ENCODE results near the gene LDLRAD4.

Gene LDLRAD4

DNA sequence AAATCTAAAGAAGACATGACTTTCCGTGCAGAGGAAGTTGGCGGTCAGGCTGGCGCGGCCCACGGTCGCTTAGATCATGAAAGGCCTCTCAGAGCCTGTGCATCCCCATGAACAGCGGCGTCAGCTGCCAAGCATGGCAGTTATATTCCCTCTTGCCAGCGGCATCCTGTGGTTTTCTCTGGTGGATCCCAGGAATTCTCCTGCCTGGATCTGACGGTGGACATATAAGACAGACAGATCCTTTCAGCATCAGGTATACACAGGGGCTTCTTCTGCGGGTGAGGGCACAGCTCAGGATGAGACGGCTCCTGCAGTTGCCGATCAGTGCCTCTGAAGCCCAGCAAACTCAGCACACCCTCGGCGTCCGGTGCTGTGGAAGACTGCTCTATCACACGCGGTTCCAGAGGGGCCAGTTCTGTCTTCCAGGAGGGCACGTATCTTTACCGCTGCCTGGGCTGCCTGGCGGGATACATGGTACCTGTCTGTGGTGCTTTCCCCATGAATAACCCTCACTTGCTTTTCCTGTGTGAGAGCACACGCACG is 157.8 kb downstream of the LDLRAD4 start:
- DNase-seq = no peak

DNA sequence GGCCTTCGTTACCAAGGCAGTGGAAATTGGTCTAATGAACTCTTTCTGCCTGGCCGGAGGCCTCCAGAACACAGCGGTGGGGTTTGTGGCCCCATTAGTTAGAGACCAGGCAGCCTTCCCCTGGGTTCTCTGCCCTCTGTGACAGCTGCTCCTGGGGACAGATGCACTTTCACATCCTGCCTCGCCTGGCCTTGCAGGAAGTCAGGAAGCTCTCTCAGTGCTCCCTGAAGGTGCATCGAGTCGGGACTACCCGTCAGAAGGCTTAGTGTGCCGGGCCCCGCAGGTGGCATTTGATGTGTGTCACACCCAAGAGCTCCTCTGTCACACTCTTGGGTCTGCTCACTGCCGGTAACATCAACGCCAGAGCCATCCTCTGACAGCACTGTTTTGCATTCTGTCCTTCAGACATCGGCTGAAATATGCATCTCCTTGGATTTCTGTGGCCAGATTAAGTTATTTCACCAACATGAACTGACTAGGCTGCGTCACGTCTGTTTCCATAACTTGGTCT is 158.3 kb downstream of the LDLRAD4 start:
- no peak for DNase-seq

DNA sequence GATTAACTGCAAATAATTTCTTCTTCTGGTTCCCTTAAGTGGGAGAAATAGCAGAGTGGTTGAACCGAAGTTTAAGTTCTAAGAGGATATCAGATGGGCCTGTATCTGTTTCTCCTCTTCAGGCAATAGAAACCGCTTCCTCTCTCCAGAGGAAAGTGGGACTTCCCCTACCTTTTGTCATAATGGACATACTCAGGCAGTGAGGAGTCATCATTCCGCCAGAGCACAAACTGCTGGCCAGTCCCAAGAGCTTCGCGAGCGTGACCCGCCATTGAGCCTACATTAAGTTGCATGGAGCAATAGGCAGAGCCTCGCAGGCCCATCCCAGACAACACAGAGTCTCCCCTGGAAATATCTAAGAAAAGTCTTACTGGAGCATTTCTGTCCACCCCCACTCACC is 158.9 kb downstream of the LDLRAD4 start:
- DNase-seq = no peak

DNA sequence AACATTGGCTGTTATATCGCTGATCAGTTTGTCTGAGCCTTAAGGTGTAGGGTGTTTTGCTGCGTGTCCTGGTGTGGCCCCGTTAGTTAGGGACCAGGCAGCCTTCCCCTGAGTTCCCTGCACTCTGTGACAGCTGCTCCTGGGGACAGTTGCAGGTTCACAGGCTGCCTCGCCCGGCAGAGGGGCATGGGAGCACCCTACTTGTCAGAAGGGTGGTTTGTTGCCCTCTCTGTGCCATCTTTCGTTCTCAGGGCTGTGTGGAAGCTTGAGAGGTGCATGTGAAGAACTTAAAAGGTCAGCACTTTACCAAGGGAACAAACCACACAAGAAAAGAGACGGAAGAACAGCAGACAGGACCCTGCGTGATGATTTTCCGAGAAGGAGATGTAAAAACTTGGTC is 159.6 kb downstream of the LDLRAD4 start:
- DNase-seq = no peak

DNA sequence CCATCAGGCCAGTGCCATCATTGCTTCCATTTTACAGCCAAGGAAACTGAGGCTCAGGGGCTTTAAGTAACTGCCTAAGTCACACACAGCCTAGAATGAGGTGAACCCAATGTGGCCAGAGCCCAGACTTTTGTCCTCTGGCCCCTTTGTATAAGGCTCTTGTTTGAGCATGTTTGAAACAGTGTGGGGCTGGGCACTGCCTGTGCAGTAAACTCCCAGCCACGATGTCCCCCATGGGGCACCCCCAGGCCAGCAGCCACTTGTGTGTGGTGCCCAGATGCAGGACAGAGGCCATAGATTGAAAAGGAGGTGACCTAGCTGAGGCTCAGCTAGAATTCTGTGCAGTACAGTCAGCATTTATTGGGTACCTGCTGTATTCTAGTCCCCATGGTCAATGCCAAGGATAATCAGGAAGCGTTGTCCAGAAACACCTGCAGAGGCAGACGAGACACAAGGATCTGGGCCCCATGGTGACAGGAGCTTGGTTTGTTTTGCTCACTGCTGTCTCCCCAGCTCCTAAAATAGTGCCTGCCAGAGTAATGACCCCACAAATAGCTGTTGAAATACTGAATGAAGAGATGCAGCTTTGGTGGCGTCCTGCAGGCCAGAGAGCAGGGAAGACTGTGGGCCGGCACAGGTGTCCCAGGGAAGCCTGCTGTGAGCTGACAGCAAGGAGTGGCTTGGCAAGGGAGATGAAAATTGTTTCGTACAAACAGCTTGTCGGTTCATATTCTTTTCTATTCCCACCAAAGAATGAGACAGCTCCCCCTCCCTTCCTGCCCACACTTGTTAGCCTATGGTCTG is 160.7 kb downstream of the LDLRAD4 start:
- no peak for DNase-seq

DNA sequence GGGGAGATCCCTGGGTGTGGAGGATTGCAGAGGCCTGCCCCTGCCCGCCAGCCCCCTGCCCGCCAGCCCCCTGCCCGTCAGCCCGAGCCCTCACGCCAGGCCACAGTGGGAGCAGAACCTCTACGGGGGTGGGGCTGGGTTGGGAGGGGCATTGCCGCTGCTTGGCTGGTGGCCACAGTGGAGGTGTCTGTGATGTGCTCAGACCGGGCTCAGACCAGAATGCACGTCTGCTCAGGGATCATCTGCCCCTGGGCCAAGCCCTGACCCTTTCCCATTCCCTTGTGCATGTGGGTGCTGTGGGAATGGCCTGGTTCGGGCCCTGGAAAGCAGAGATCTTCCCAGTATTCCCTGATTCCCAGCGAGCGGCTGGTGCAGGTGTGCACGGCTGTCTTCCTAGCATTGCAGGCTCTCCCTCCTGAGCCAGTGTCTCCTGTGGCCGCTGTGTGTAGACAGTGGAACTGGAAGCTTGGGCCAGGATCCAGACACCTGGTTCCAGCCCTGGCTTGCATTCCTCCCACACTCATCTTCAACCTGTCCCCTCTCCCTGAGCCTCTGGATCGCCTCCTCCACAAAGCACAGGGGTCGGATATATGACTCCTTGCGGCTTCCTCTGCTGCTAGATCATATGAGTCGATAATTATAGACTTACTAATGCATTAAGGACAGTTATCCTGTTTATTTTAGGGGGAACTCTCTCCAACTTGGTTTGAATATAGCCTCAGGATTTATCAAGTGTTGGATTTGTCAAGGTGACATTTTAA is 161.6 kb downstream of the LDLRAD4 start:
- no peak for DNase-seq

DNA sequence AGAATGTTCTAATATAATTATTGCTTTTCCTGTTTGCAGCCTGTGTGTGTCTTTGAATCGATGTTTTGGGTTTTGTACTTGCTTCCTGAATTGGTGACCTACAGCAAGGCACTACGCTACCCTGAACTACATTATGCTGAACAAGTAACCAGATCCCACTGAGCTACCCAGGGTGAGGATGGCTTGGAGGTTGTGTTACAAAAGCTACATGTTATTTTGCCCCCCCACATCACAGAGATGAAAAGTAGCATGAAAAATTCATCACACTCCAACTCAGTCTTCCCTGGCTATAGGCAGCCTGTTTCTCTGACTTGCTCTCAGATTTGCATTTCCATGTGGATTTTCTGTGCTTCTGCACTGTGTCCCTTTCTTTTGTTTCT is 162.1 kb downstream of the LDLRAD4 start:
- DNase-seq = no peak

DNA sequence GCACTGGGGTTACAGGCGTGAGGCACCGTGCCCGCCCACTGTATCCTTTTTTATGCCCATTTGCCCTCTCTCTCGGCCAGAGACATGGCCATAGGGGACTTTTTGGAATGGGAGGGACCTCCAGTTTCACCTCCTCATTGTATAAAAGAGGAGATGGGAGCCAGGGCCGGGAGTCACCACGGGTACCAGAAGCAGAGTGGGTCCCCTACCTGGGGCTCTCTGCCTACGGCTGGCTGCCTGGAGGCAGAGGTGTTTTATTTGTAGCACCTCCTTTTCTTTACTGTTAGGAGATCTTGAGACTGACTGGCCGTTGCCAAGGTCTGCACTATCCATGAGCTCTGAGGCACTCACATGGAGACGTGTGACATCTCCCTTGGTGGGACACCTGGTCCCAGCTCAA is 162.8 kb downstream of the LDLRAD4 start:
- DNase-seq = no peak

DNA sequence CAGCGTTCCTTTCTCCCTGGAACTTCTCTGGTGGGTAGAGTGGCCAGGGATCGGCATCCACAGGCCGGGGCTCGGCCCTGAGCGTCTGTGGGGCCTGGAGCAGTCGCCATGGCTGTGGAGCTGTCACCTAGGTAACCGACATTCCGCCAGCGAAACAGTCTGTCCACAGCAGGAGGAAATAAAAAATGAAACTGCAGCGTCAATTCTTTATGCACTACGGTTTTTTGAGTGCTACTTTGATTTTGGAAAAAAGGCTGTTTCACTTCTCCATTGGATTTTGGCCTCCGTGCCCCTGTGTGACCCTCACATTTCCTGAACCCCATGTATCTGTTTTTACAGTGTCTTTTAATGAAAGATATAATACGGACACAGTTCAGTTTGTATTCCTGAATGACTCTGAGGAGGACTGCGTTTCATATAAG is 163.4 kb downstream of the LDLRAD4 start:
- no peak for DNase-seq

DNA sequence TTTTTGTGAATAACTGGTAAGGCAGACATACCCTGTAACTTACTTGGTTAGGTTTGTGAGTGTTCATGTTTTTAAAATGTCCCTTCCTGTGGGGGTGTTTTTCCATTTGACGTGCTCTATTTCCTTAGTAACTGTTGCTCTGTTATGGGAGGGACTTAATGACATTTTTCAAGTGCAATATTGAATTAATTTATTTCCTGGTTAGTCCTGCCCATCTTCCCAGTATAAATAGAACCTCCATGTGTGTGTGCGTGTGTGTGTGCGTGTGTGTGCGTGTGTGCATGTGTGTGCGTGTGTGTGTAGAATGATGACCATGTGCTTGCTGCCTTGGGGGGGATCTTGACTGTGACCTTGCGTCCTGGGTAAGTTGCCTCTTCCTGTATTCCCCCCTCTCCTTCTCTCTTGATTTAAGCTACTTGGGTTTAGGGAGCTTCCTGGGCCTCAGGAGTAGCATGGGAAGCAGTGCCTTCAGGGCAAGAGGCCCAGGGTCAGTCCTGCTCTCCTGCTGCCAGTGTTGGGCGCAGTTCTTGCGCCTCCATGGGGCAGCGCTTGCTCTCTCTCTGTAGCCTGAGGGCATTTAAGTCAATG is 163.9 kb downstream of the LDLRAD4 start:
- DNase-seq = peak; percentile 29

DNA sequence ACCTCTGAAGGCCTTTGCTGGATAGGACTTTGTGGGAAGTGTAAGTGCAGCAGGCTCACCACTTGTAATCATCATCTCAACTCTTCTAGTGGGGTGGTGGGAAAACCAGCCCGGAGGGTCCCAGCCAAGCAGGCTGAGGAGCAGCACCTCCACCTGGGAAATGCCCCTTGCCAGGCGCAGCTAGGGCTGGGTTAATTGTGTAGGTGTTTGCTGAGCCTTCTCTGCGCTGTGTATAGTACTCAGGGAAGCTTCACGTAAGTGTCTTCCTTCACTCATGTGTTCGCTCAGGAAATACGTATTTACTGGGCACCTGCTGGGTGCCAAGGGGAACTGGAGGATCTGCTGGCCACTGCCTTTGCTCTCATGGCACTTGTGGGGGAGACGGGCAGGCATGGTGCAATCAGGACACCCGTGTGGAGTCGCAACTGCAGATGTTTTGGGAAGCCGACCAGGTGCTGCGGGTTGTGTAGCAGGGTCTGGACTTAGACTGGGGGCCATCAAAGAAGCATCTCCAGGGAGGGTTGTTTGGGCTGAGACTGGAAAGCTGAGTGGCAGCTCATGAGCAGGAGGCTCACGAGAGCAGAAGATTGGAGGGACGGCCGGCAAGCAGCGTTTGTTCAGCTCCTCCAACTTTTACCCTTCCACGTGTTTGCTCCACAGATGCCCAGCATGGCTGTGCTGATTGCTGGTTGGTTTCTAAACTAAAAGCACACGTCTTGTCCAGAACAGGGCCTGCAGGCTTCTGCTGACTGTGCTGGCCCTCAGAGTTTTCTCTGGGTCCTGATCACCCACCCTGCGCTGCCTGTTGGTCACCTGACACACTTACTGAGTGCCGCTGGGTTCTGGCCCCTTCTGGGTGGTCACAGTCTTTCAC is 164.6 kb downstream of the LDLRAD4 start:
- no peak for DNase-seq

DNA sequence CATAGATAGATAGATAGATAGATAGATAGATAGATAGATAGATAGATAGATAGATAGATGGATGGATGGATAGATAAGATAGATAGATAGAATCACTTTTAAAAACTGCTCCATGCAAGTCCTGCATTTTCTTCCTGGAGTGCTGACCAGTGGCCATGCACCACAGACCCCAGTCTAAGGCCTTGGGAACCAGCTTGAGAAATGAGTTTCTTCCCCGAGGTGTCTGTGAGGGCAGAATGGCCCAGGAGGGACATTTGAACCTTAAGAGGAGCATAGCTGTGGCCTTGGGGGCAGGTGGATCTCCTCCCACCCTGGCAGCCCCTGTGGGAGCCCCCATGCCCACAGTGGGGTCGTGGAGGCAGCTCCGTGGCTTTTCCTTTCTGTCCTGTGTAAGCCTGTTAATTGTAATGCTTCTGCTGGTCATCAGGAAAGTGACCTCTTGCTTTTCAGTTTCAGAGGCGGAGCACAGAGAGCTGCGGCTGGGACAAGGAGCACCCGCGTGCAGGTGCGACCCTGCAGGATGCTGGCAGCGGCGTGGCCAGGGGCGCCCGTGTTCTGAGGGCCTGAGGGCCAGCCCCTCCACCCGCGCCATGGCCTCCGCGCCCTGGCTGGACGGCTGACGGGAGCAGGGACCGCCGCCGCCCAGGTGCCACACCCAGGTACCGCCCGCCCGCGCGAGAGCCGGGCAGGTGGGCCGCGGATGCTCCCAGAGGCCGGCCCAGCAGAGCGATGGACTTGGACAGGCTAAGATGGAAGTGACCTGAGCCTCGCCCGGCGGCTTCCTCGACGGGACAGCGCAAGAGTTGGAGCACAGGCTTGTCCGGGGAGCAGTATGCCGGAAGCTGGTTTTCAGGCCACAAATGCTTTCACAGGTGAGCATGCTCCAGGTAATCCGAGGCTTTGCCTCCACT is 168.6 kb downstream of the LDLRAD4 start:
- no peak for DNase-seq

DNA sequence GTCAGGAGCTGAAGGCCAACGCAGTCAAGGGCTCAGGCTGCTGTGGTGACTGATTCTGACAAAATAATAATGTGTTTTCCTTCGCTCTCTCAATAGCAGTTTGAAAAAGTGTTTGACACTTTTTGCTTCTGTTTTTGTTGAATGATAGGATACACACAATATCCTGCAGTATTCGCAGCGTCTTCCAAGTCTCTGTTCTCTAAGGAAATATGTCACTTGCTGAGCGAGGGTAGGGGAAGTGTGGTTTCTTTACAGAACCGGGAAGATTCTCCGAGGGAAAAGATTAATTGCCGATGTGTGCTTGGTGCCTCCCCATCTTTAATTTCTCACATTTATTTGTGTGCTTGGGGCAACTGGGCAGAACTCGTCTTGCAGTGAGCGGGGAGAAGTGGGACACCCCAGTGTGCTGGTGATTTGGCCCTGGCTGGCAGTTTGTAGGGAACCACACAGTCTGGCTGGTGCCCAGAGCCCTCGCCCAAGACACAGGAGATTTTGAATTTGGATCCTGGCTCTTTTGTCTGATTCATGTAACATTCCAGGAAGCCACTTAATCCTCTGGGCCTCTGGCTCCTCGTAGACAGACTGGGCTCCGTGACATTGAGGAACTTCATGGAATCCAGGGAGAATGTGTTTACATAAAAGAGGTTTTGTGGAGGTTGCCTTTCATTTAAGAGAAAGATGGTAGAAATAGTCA is 169.4 kb downstream of the LDLRAD4 start:
- no peak for DNase-seq

DNA sequence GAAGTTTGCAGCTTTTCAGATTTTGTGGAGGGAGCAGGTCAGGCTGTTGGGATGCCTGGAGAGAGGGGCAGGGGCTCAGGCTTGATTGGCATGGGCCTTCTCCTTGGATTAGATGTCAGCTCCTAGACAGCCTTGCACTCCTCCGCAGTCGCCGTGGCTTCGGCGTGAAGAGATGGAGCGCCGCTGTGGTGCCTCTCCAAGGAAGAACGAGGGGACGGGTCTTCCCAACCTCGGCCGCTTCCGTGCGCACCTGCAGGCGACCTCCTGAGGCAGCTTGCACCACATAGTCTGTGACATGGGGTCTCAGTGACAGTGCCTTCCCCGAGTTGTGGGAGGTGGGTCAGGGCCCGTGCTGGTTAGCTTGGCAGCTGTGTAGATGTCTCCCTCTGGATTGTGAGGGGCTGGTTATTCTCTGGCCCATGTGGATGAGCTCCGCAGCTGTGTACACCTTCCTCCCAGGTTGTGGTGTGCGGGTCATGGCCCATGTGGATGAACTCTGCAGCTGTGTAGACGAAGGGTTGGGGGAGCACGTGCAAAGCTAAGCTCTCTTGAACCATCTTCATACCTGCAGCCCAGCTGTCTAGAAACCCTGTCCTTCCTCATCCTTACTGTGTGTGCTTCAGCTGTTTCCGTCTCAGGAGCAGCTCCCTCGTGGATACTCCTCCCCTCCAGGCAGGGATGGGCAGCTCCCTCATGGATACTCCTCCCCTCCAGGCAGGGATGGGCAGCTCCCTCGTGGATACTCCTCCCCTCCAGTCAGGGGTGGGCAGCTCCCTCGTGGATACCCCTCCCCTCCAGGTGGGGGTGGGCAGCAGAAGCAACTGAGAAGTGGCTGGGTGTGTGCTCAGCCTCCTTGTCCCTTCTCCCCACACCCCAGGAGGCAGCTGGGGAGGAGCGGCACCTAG is 170.3 kb downstream of the LDLRAD4 start:
- no peak for DNase-seq

DNA sequence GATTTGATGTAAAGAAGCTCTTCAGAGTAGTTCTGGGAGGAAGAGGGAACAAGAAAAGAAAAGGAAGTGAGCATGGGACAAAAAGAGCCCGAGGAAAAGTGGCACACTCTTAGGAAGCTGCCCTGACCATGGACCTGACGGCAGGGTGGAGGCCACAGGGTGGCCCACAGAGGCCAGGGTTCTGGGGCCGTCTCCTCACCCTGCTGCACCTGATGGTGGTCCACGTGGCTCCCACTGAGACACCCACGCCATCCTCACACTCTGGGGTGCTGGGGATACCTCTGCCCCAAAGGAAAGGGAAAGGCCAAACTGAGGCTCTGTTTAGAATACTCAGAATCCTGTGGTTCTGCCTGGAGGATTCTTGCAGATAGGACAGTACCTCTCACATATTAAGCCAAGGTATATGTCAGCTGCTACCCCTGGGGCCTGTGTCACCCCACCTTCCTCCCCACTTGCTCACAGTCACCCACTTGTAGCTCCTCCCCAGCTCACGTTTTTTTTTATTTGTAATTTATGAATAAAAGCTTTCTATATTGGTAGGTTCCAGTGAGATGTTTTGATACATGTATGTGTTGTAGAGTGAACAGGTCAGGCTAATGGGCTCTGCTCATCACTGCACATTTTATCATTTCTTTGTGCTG is 171.1 kb downstream of the LDLRAD4 start:
- DNase-seq = no peak

DNA sequence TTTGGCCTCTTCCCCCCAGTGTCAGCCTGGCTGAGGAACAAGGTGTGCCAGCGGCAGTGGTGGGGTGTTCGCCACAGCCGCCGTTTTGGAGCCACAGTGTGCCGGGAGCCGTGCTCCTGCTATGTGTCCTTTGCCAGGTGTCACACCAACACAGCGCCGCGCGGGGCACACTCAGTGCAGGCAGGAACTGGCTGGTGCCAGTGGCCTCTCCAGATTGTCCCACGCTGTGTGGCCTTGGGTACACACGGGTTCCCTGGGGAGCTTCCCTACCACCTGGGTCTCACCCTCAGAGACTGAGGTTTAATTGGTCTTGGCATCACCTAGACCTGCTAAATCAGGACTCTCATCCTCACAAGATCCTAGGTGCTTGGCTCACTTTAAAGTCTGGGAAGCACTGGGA is 171.6 kb downstream of the LDLRAD4 start:
- no peak for DNase-seq

DNA sequence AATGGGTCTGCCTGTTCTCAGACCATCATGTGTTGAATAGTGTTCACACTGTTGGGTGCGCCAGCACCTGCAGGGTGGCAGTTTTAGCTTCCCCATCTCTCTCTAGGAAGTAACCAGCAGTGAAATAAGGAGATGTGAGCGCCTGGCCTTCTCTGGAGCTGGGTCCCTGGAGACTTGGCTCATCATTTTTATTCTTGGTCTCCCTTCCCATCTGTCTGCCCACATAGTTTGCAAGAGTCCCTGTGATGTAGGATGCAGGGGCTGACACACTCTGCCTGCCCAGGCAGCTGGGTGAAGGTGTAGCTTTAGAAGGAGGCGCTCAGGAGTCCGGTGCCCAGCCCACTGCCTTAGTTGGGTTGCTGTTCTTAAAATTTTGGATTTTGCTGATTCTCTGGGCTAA is 172.2 kb downstream of the LDLRAD4 start:
- no peak for DNase-seq

DNA sequence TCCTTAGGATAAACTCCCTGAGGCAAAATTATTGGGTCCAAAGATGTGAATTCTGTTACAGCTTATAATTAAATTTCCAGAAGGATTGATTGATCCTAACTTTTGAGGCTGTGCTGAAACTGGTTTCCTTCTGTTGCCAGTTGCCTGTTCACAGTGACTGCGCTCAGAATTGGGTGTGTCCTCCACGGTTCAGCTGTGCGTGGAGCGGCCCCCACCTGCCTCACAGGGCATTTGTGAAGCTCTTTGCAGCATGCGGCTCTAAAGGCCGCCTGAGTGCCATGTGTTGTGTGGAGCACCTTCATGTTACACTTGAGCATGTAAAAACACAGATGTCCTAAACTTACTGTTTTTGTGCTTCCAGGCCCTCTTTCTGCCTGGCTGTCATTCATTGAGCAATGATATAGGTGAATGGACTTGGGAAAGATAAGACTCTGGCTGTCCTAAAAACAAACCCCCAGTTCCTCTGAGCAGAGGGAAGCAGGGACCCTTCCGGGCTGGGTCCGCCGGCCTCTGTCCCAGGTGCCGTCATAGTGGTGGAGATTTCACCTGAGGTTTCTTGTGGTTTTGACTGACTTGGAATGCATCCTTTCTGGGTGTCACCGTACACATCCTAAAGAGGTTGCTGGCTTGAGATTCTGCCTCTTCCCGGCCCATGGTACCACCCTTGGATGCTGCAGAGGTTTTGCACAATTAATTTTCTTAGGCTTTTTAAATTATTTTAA is 173.6 kb downstream of the LDLRAD4 start:
- DNase-seq = no peak
